A549 (cell line): ENCODE data around the gene CDK5RAP2. TPM values are rescaled to one million over a fixed set of nuclear protein-coding genes. Genes with fewer than 3 reads are reported as not detected.

Source experiments
- ATAC-seq, 2 experiments: fragments of 200-7000 bp in 1 of 2; fragments of >200 bp in 1 of 2; cut with Nextera tagmentation in 1 of 2; cut with Tn5 transposase in 1 of 2; 3 replicates each; pipeline versions ENCODE4 v1.8.0 to v1.9.1; 2018 to 2020; ENCODE audit warnings: mild to moderate bottlenecking in 1 of 2, moderate library complexity in 1 of 2
- CTCF ChIA-PET: fragments of 300-600 bp; sonication (Branson Sonifier 250); formaldehyde crosslinking; extraction: SDS; loops from one replicate; lab custom pipeline; 2021; ENCODE audit warnings: antibody characterized with exemption, inconsistent platforms; lab: Yijun Ruan, JAX
- POLR2A ChIA-PET: fragments of 350-600 bp; formaldehyde crosslinking; extraction: SDS; loops from one replicate; lab custom pipeline; 2021; ENCODE audit warnings: antibody characterized with exemption, inconsistent platforms; lab: Yijun Ruan, JAX
- DNase-seq, 2 experiments: peaks; one replicate each; pipeline versions ENCODE4 v3.0.0 to v3.0.0-alpha.2; 2011 to 2016; ENCODE audit warnings: low read depth in 1 of 2, low spot score in 1 of 2
- FAIRE-seq: peaks from 2 replicates; lab custom pipeline; 2011; peaks lifted over from hg19 to GRCh38; lab: Jason Lieb, UNC
- H3K27ac ChIP-seq, 2 experiments: fragments of >200 bp; sonication (Bioruptor Twin); formaldehyde crosslinking; 3 replicates each; pipeline ENCODE4 v1.5.1; 2016 to 2017
- H3K4me1 ChIP-seq: fragments of >200 bp; sonication (Bioruptor Twin); formaldehyde crosslinking; 3 replicates; pipeline ENCODE4 v1.6.1; 2016
- H3K4me2 ChIP-seq: fragments of >200 bp; sonication (Bioruptor Twin); formaldehyde crosslinking; 3 replicates; pipeline ENCODE4 v1.6.1; 2016
- H3K4me3 ChIP-seq: fragments of >200 bp; sonication (Bioruptor Twin); formaldehyde crosslinking; 3 replicates; pipeline ENCODE4 v1.5.1; 2016
- H3K9me3 ChIP-seq: fragments of >200 bp; sonication (Bioruptor Twin); formaldehyde crosslinking; 3 replicates; pipeline ENCODE4 v1.6.1; 2016
- BCL3 ChIP-seq: fragments of >200 bp; sonication (Bioruptor Twin); formaldehyde crosslinking; IDR thresholded peaks from 3 replicates; pipeline ENCODE4 v1.6.1; 2016
- BHLHE40 ChIP-seq: IDR thresholded peaks from 2 replicates; pipeline ENCODE4 v1.6.1; 2012; ENCODE audit warnings: low read depth, low read length, inconsistent platforms
- CHD4 ChIP-seq: fragments of 200-600 bp; sonication (generic); IDR thresholded peaks from 2 replicates; pipeline ENCODE4 v1.6.1; 2016; ENCODE audit warnings: antibody characterized with exemption, mild to moderate bottlenecking, borderline replicate concordance
- E2F6 ChIP-seq: IDR thresholded peaks from 2 replicates; pipeline ENCODE4 v1.6.1; 2012; ENCODE audit warnings: low read depth, borderline replicate concordance
- EHMT2 ChIP-seq: fragments of 200-600 bp; sonication (generic); IDR thresholded peaks from 2 replicates; pipeline ENCODE4 v1.6.1; 2016; ENCODE audit warnings: antibody characterized with exemption, low read depth, mild to moderate bottlenecking, moderate library complexity
- EP300 ChIP-seq, 2 experiments: fragments of >200 bp; sonication (Bioruptor Twin); formaldehyde crosslinking; IDR thresholded peaks; 2 replicates in 1 of 2; 3 replicates in 1 of 2; pipeline ENCODE4 v1.6.1; 2016 to 2017
- FOSB ChIP-seq: fragments of 250-450 bp; sonication (Bioruptor Pico); IDR thresholded peaks from 2 replicates; pipeline ENCODE4 v1.5.0; 2020; ENCODE audit warnings: mild to moderate bottlenecking, moderate library complexity
- FOSL2 ChIP-seq, 2 experiments: fragments of 450-650 bp in 1 of 2; fragments of >200 bp in 1 of 2; sonication (Bioruptor Twin) in 1 of 2; formaldehyde crosslinking; IDR thresholded peaks; 2 replicates each; pipeline versions ENCODE4 v1.5.0 to v1.6.1; 2016 to 2020; ENCODE audit warnings: mild to moderate bottlenecking in 1 of 2, moderate library complexity in 1 of 2
- GATA3 ChIP-seq: IDR thresholded peaks from 2 replicates; pipeline ENCODE4 v1.6.1; 2012; ENCODE audit warnings: borderline replicate concordance
- HES2 ChIP-seq: fragments of >200 bp; sonication (Bioruptor Twin); formaldehyde crosslinking; IDR thresholded peaks from 2 replicates; pipeline ENCODE4 v1.6.1; 2016
- JUNB ChIP-seq: fragments of >200 bp; sonication (Bioruptor Twin); formaldehyde crosslinking; IDR thresholded peaks from 2 replicates; pipeline ENCODE4 v1.6.1; 2016
- MAX ChIP-seq: IDR thresholded peaks from 2 replicates; pipeline ENCODE4 v1.6.1; 2012
- MYC ChIP-seq: IDR thresholded peaks from 2 replicates; pipeline ENCODE4 v1.6.1; 2012; ENCODE audit warnings: mild to moderate bottlenecking, inconsistent platforms, low read length, improper control_type of control experiment, borderline replicate concordance
- NPAS2 ChIP-seq: fragments of 250-450 bp; sonication (Bioruptor Pico); IDR thresholded peaks from 2 replicates; pipeline ENCODE4 v1.8.0; 2022; ENCODE audit warnings: mild to moderate bottlenecking, moderate library complexity, borderline replicate concordance
- NR3C1 ChIP-seq: fragments of >200 bp; sonication (Bioruptor Twin); formaldehyde crosslinking; IDR thresholded peaks from 3 replicates; pipeline ENCODE4 v1.6.1; 2017
- PBX3 ChIP-seq: IDR thresholded peaks from 2 replicates; pipeline ENCODE4 v1.6.1; 2012
- POLR2AphosphoS2 ChIP-seq: conservative IDR thresholded peaks from 2 replicates; pipeline ENCODE4 v1.6.1; 2012; ENCODE audit warnings: low read length, improper control_type of control experiment, inconsistent platforms
- RARB ChIP-seq: fragments of 250-450 bp; sonication (Bioruptor Pico); IDR thresholded peaks from 2 replicates; pipeline ENCODE4 v1.8.0; 2021; ENCODE audit warnings: mild to moderate bottlenecking, moderate library complexity
- RCOR1 ChIP-seq: fragments of 150-350 bp; IDR thresholded peaks from 2 replicates; pipeline ENCODE4 v1.6.1; 2014; ENCODE audit warnings: antibody characterized with exemption, low read length, low read depth
- SMC3 ChIP-seq: fragments of >200 bp; sonication (Bioruptor Twin); formaldehyde crosslinking; IDR thresholded peaks from 3 replicates; pipeline ENCODE4 v1.6.1; 2018; ENCODE audit warnings: inconsistent platforms
- SREBF2 ChIP-seq: fragments of 450-650 bp; IDR thresholded peaks from 2 replicates; pipeline ENCODE4 v1.6.1; 2014; ENCODE audit warnings: mild to moderate bottlenecking, moderate library complexity
- TFCP2L1 ChIP-seq: fragments of 250-450 bp; sonication (Bioruptor Pico); IDR thresholded peaks from 2 replicates; pipeline ENCODE4 v1.5.0; 2021; ENCODE audit warnings: mild to moderate bottlenecking
- ZC3H11A ChIP-seq: fragments of 450-650 bp; IDR thresholded peaks from 2 replicates; pipeline ENCODE4 v1.6.1; 2014; ENCODE audit warnings: antibody characterized with exemption, mild to moderate bottlenecking
- ZFP36 ChIP-seq: fragments of 450-650 bp; IDR thresholded peaks from 2 replicates; pipeline ENCODE4 v1.6.1; 2014; ENCODE audit warnings: borderline replicate concordance; ENCODE audit not compliant: partially characterized antibody
- ZNF302 ChIP-seq: fragments of 250-450 bp; sonication (Bioruptor Pico); IDR thresholded peaks from 2 replicates; pipeline ENCODE4 v1.9.0; 2021; ENCODE audit warnings: inconsistent platforms, mild to moderate bottlenecking, moderate library complexity
- whole genome bisulfite sequencing: methylation state at CpG from one replicate; pipeline ENCODE4 v1.1.6; 2017; ENCODE audit errors: missing lambda C conversion rate; 5-methylcytosine and 5-hydroxymethylcytosine counted together
- polyA plus RNA-seq, 4 experiments: library from polyadenylated mRNA; depleted of rRNA in 3 of 4; stranded (reverse); fragments of >200 nt; fragmentation: RNase III in 1 of 4; extraction: RNeasy Plus Mini Kit Qiagen cat#74134 plus additional on column Dnase treatment in 1 of 4; gene quantifications; 2 replicates in 3 of 4; 3 replicates in 1 of 4; pipeline ENCODE4 v1.2.3, GENCODE V29; 2011 to 2017

Gene CDK5RAP2
- polyA plus RNA-seq, 2 of the 4 experiments (the other 2 are of a cell fraction): 29.1 to 44.6 TPM

- H3K27ac ChIP-seq: no peak overlapping the region
- H3K9me3 ChIP-seq: no peaks in the 10 kb centered on the region
- DNase-seq (no peak), FAIRE-seq (no peak), ATAC-seq (peak in 1 of 2 experiments; percentile 27; a peak in 1 of 6 replicates)
- H3K4me1 ChIP-seq: no peaks in the 10 kb centered on the region
- no peak overlapping the region for H3K4me2 ChIP-seq
- POLR2A ChIA-PET: no interaction called here
- no peak overlapping the region for H3K4me3 ChIP-seq
- CTCF ChIA-PET: interaction anchor here (0.6 to 1.7 kb wide), 2 partner anchors 14 to 843 kb away, joined by 3 to 5 read pairs; no protein-coding TSS in a partner anchor
- TF ChIP-seq FOSL2 (IDR thresholded peaks at IDR 0.05): no peak
- TF ChIP-seq FOSL2 (CRISPR knock-in tag; IDR thresholded peaks at IDR 0.05): no peak
- no peak for TF ChIP-seq GATA3
- TF ChIP-seq BCL3: no peak
- no peak for TF ChIP-seq ZNF302 (CRISPR knock-in tag)
- TF ChIP-seq ZFP36: no peak
- no peak for TF ChIP-seq FOSB (CRISPR knock-in tag)
- TF ChIP-seq MYC: no peak
- no peak for TF ChIP-seq SMC3
- TF ChIP-seq RARB: no peak
- no peak for TF ChIP-seq TFCP2L1 (CRISPR knock-in tag)
- whole genome bisulfite sequencing: 88% methylated on average over 3 of the region's 3 CpGs
These were observed 156.2 kb downstream of the CDK5RAP2 start for GRCh38 chr9:120423812-120424211.

GRCh38 chr9:120421977-120422376 is 158.0 kb downstream of the CDK5RAP2 start:
- DNase-seq (no peak), FAIRE-seq (no peak), ATAC-seq (no peak)
- ChIA-PET POLR2A (no interaction called here), CTCF (interaction anchor here (0.6 to 1.6 kb wide), 3 partner anchors 11 to 55 kb away, joined by 3 to 4 read pairs (median 3); no protein-coding TSS in a partner anchor)
- H3K9me3 ChIP-seq: no peaks in the 10 kb centered on the region
- TF ChIP-seq EHMT2 (no peak), MAX (no peak), HES2 (no peak), EP300 (IDR thresholded peaks at IDR 0.05) (no peak), TFCP2L1 (CRISPR knock-in tag) (no peak), NPAS2 (CRISPR knock-in tag) (no peak), BCL3 (no peak), RCOR1 (no peak), MYC (no peak), SREBF2 (no peak), ZC3H11A (no peak), POLR2AphosphoS2 (no peak), JUNB (no peak), RARB (no peak), SMC3 (no peak), NR3C1 (no peak), BHLHE40 (no peak), CHD4 (no peak), PBX3 (no peak), E2F6 (no peak)
- no peaks in the 10 kb centered on the region for H3K4me1 ChIP-seq
- H3K4me2 ChIP-seq: no peak overlapping the region
- no peak overlapping the region for H3K27ac ChIP-seq
- 89% methylated on average over 3 of the region's 3 CpGs for WGBS
- no peak overlapping the region for H3K4me3 ChIP-seq
